ENCODE measurements around the gene MAST4. TPM values are rescaled to one million over a fixed set of nuclear protein-coding genes. Genes with fewer than 3 reads are reported as not detected.
A peak's percentile ranks its signal among the peaks of the same experiment; 100 is the strongest.

Gene MAST4
- total and polyA plus RNA-seq, 2 donors from 2014 or later = 27.3 to 31.4 TPM

GRCh38 chr5:66602621-66603020, 6.4 kb downstream of the MAST4 start:
- H3K9ac ChIP-seq (ENCODE audit: low read length in 3 of 3) = no peak overlapping the region
- peaks cover 0 to 3% (median 0%) of the 10 kb centered on the region in 3 donors for H3K4me1 ChIP-seq (ENCODE audit: control insufficient read depth in 2 of 3, insufficient read depth in 2 of 3, low read depth in 1 of 3, low read length in 3 of 3)
- no peaks in the 10 kb centered on the region for H3K36me3 ChIP-seq (ENCODE audit: control insufficient read depth in 2 of 3, insufficient read depth in 3 of 3, low read length in 3 of 3)
- H3K9me3 ChIP-seq (ENCODE audit: control insufficient read depth in 2 of 3, insufficient read depth in 1 of 3, low read length in 3 of 3) = no peaks in the 10 kb centered on the region
- H3K4me3 ChIP-seq (ENCODE audit: low read length in 3 of 3) = no peak overlapping the region
- H3K27ac ChIP-seq (ENCODE audit: low read depth in 2 of 2, low read length in 2 of 2) = no peak overlapping the region
- intact Hi-C loops (cut with DNase I) = no loop called here
- TF ChIP-seq CTCF (IDR thresholded peaks at IDR 0.05; ENCODE audit: borderline replicate concordance, extremely low read depth, insufficient read depth) = no peak
- FAIRE-seq (no peak), DNase-seq (no peak)
- no peaks in the 10 kb centered on the region for H3K27me3 ChIP-seq (ENCODE audit: control insufficient read depth, insufficient read depth, low read length)

DNA sequence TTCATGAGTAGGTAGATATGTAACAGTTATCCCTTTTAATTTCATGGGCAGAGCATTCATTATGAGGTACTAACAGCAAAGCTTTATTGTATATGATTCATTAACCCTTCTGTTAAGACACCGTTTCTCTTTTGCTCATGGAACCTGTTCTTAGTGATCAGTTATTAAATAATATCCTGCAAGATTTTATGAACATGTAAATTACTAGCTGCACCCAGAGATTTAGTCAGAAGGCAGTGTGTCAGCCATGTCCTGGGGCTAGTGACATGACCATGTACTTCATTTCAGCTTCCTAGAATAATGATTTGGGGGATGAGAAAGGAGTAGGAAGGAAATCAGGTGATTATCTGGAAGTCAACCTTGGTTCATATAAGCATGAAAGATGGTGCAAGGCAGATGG, 7.0 kb downstream of the MAST4 start:
- H3K27me3 ChIP-seq (ENCODE audit: control insufficient read depth, insufficient read depth, low read length) = no peaks in the 10 kb centered on the region
- H3K9me3 ChIP-seq (ENCODE audit: control insufficient read depth in 2 of 3, insufficient read depth in 1 of 3, low read length in 3 of 3) = no peaks in the 10 kb centered on the region
- H3K36me3 ChIP-seq (ENCODE audit: control insufficient read depth in 2 of 3, insufficient read depth in 3 of 3, low read length in 3 of 3) = no peaks in the 10 kb centered on the region
- no peak overlapping the region for H3K9ac ChIP-seq (ENCODE audit: low read length in 3 of 3)
- DNase-seq (no peak), FAIRE-seq (no peak)
- peaks cover 0 to under 1% (median 0%) of the 10 kb centered on the region in 3 donors for H3K4me1 ChIP-seq (ENCODE audit: control insufficient read depth in 2 of 3, insufficient read depth in 2 of 3, low read depth in 1 of 3, low read length in 3 of 3)
- intact Hi-C loops (cut with DNase I) = no loop called here
- TF ChIP-seq CTCF (IDR thresholded peaks at IDR 0.05; ENCODE audit: borderline replicate concordance, extremely low read depth, insufficient read depth) = no peak
- H3K4me3 ChIP-seq (ENCODE audit: low read length in 3 of 3) = no peak overlapping the region
- H3K27ac ChIP-seq (ENCODE audit: low read depth in 2 of 2, low read length in 2 of 2) = no peak overlapping the region

DNA sequence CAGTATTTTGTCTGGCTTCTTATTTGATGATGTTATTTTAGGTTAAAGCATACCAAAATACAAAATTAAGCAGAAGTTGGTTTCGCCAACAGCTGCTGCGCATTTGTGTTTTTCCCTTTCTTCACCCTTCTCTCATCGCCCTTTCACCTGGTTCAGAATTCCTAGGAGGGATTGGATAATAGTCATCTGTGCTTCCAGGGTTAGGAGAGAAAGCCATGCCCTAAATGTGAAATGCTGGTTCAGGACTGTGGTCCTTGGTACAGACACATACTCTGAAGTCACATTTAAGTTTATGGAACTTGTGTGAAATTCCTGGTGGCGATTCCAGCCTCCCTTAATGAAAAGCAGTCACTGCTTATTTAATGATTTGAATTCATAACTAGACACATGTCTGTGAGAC, 7.7 kb downstream of the MAST4 start:
- Histone ChIP-seq H3K9ac (ENCODE audit: low read length in 3 of 3) (no peak overlapping the region), H3K36me3 (ENCODE audit: control insufficient read depth in 2 of 3, insufficient read depth in 3 of 3, low read length in 3 of 3) (no peaks in the 10 kb centered on the region), H3K9me3 (ENCODE audit: control insufficient read depth in 2 of 3, insufficient read depth in 1 of 3, low read length in 3 of 3) (no peaks in the 10 kb centered on the region), H3K4me1 (ENCODE audit: control insufficient read depth in 2 of 3, insufficient read depth in 2 of 3, low read depth in 1 of 3, low read length in 3 of 3) (no peaks in the 10 kb centered on the region), H3K27me3 (ENCODE audit: control insufficient read depth, insufficient read depth, low read length) (no peaks in the 10 kb centered on the region), H3K27ac (ENCODE audit: low read depth in 2 of 2, low read length in 2 of 2) (no peak overlapping the region), H3K4me3 (ENCODE audit: low read length in 3 of 3) (no peak overlapping the region)
- FAIRE-seq = no peak
- intact Hi-C loops (cut with DNase I) = no loop called here
- no peak for TF ChIP-seq CTCF (IDR thresholded peaks at IDR 0.05; ENCODE audit: borderline replicate concordance, extremely low read depth, insufficient read depth)
- DNase-seq = no peak

- FAIRE-seq (peak; percentile 21), DNase-seq (no peak)
- intact Hi-C loops (cut with DNase I) = no loop called here
- Histone ChIP-seq H3K27me3 (ENCODE audit: control insufficient read depth, insufficient read depth, low read length) (no peaks in the 10 kb centered on the region), H3K36me3 (ENCODE audit: control insufficient read depth in 2 of 3, insufficient read depth in 3 of 3, low read length in 3 of 3) (no peaks in the 10 kb centered on the region), H3K4me3 (ENCODE audit: low read length in 3 of 3) (no peak overlapping the region), H3K9ac (ENCODE audit: low read length in 3 of 3) (no peak overlapping the region), H3K27ac (ENCODE audit: low read depth in 2 of 2, low read length in 2 of 2) (no peak overlapping the region), H3K4me1 (ENCODE audit: control insufficient read depth in 2 of 3, insufficient read depth in 2 of 3, low read depth in 1 of 3, low read length in 3 of 3) (no peaks in the 10 kb centered on the region), H3K9me3 (ENCODE audit: control insufficient read depth in 2 of 3, insufficient read depth in 1 of 3, low read length in 3 of 3) (no peaks in the 10 kb centered on the region)
- no peak for TF ChIP-seq CTCF (IDR thresholded peaks at IDR 0.05; ENCODE audit: borderline replicate concordance, extremely low read depth, insufficient read depth)
Observed at GRCh38 chr5:66606713-66607112, 10.5 kb downstream of the MAST4 start.
